HepG2 (cell line): ENCODE data around the gene ZNF616. TPM values are rescaled to one million over a fixed set of nuclear protein-coding genes. Genes with fewer than 3 reads are reported as not detected.

Experiments
- ATAC-seq: fragments of 200-7000 bp; cut with Tn5 transposase; 3 replicates; pipeline ENCODE4 v1.9.1; 2020; ENCODE audit warnings: mild to moderate bottlenecking, moderate library complexity
- BruUV-seq: library from RNA; stranded (reverse); fragments of 400-500 nt; replicated peaks from 2 replicates; lab custom pipeline; 2021; lab: Mats Ljungman, UMichigan
- CTCF ChIA-PET: fragments of 300-600 bp; formaldehyde crosslinking; extraction: SDS; loops from one replicate; lab custom pipeline; 2021; ENCODE audit warnings: low total read pairs, inconsistent platforms, low intra/inter-chr PET ratio; lab: Yijun Ruan, JAX
- POLR2A ChIA-PET: fragments of 350-600 bp; sonication (Branson Sonifier 250); formaldehyde crosslinking; loops from one replicate; lab custom pipeline; 2020; ENCODE audit warnings: antibody characterized with exemption, inconsistent platforms; lab: Yijun Ruan, JAX
- DNase-seq: peaks from one replicate; pipeline ENCODE4 v3.0.0-alpha.2; 2015; ENCODE audit warnings: low spot score
- FAIRE-seq: peaks from 3 replicates; lab custom pipeline; 2011; peaks lifted over from hg19 to GRCh38; lab: Jason Lieb, UNC
- H2AFZ ChIP-seq: one replicate; pipeline ENCODE4 v1.6.1; 2011; ENCODE audit warnings: low read length, inconsistent platforms
- H3K27ac ChIP-seq: fragments of 300-600 bp; 3 replicates; pipeline ENCODE4 v1.8.0; 2011; ENCODE audit warnings: mixed run types, mild to moderate bottlenecking, mixed read lengths, low read length, inconsistent platforms; ENCODE audit not compliant: insufficient read depth; ENCODE audit errors: extremely low read length
- H3K27me3 ChIP-seq, 2 experiments: fragments of 200-600 bp in 1 of 2; 2 replicates in 1 of 2; 3 replicates in 1 of 2; pipeline versions ENCODE4 v1.6.0 to v1.8.0; 2011; ENCODE audit warnings: low read length in 2 of 2, mild to moderate bottlenecking in 2 of 2, moderate library complexity in 2 of 2, inconsistent platforms in 1 of 2; ENCODE audit not compliant: insufficient read depth in 2 of 2, control insufficient read depth in 1 of 2
- H3K36me3 ChIP-seq, 2 experiments: fragments of 200-600 bp in 1 of 2; replicated peaks in 1 of 2; 2 replicates in 1 of 2; 3 replicates in 1 of 2; pipeline versions ENCODE4 v1.5.1 to v1.8.0; 2011; ENCODE audit warnings: low read length in 2 of 2, inconsistent platforms in 1 of 2; ENCODE audit not compliant: insufficient read depth in 2 of 2, control insufficient read depth in 1 of 2
- H3K4me1 ChIP-seq: 2 replicates; pipeline ENCODE4 v1.5.1; 2012; ENCODE audit warnings: low read length, inconsistent platforms; ENCODE audit not compliant: insufficient read depth
- H3K4me2 ChIP-seq: 2 replicates; pipeline ENCODE4 v1.6.0; 2011; ENCODE audit warnings: low read depth, low read length, inconsistent platforms
- H3K4me3 ChIP-seq, 3 experiments: fragments of 200-600 bp in 1 of 3; sonication (generic), shearing (Covaris generic) in 1 of 3; replicated peaks in 1 of 3; 2 replicates each; pipeline ENCODE4 v1.5.1; 2011 to 2016; ENCODE audit warnings: low read length in 3 of 3, inconsistent platforms in 2 of 3, low read depth in 2 of 3, mild to moderate bottlenecking in 2 of 3, control low read depth in 1 of 3, mixed read lengths in 1 of 3; ENCODE audit not compliant: insufficient read depth in 1 of 3
- H3K79me2 ChIP-seq: one replicate; pipeline ENCODE4 v1.6.1; 2011; ENCODE audit warnings: low read length, inconsistent platforms; ENCODE audit not compliant: insufficient read depth
- H3K9ac ChIP-seq: 2 replicates; pipeline ENCODE4 v1.6.0; 2011; ENCODE audit warnings: mild to moderate bottlenecking, low read depth, low read length, inconsistent platforms; ENCODE audit not compliant: insufficient read depth
- H3K9me3 ChIP-seq: 2 replicates; pipeline ENCODE4 v1.5.1; 2012; ENCODE audit warnings: mild to moderate bottlenecking, low read length
- H4K20me1 ChIP-seq: 2 replicates; pipeline ENCODE4 v1.6.0; 2011; ENCODE audit warnings: inconsistent platforms, mild to moderate bottlenecking, low read length, moderate library complexity; ENCODE audit not compliant: insufficient read depth
- CENPX ChIP-seq: sonication (generic); formaldehyde crosslinking; IDR thresholded peaks from 2 replicates; pipeline ENCODE4 v1.9.0; 2021; ENCODE audit warnings: mild to moderate bottlenecking, missing genetic modification reagents, moderate library complexity
- FOXK2 ChIP-seq: fragments of 450-650 bp; IDR thresholded peaks from 2 replicates; pipeline ENCODE4 v1.6.1; 2016
- MZF1 ChIP-seq: sonication (generic); formaldehyde crosslinking; IDR thresholded peaks from 2 replicates; pipeline ENCODE4 v1.8.1; 2023; ENCODE audit warnings: mild to moderate bottlenecking, missing genetic modification reagents, borderline replicate concordance
- ONECUT2 ChIP-seq: sonication (generic); formaldehyde crosslinking; IDR thresholded peaks from 2 replicates; pipeline ENCODE4 v1.4.0; 2020; ENCODE audit warnings: missing genetic modification reagents
- RBM39 ChIP-seq: fragments of 200-400 bp; formaldehyde crosslinking; IDR thresholded peaks from one replicate; pipeline ENCODE4 v1.6.1; 2018; ENCODE audit warnings: antibody characterized with exemption, mild to moderate bottlenecking, low read depth, low read length; ENCODE audit not compliant: poor library complexity, severe bottlenecking
- SAP130 ChIP-seq: IDR thresholded peaks from 2 replicates; pipeline ENCODE4 v1.6.1; 2016; ENCODE audit warnings: low read depth
- ZHX2 ChIP-seq, 2 experiments: sonication (generic) in 1 of 2; formaldehyde crosslinking in 1 of 2; IDR thresholded peaks; 2 replicates each; pipeline versions ENCODE4 v1.6.1 to v1.9.0; 2014 to 2022; ENCODE audit warnings: antibody characterized with exemption in 1 of 2, borderline replicate concordance in 1 of 2, inconsistent platforms in 1 of 2, low read depth in 1 of 2, missing genetic modification reagents in 1 of 2
- ZNF180 ChIP-seq: sonication (generic); formaldehyde crosslinking; IDR thresholded peaks from 2 replicates; pipeline ENCODE4 v1.4.0; 2020; ENCODE audit warnings: low read depth, missing genetic modification reagents, borderline replicate concordance
- ZNF577 ChIP-seq: sonication (generic); formaldehyde crosslinking; IDR thresholded peaks from 2 replicates; pipeline ENCODE4 v1.4.0; 2020; ENCODE audit warnings: mild to moderate bottlenecking, low read depth, missing genetic modification reagents, borderline replicate concordance
- WGBS: methylation state at CpG from one replicate; pipeline ENCODE4 v1.1.6; 2017; ENCODE audit warnings: low lambda C conversion rate; 5-methylcytosine and 5-hydroxymethylcytosine counted together
- in situ Hi-C: cut with HindIII; loops from 2 replicates; pipeline ENCODE4 v1.10.0; 2017; ENCODE audit warnings: low pct_unique_long_range_greater_than_20kb; ENCODE audit not compliant: extremely low pct_ligation_motif_present
- intact Hi-C: fragments of 100-400 bp; cut with micrococcal nuclease; formaldehyde crosslinking; loops from one replicate; pipeline ENCODE4 v1.10.0; 2022; ENCODE audit not compliant: unreplicated experiment
- polyA plus RNA-seq, 8 experiments: library from polyadenylated mRNA; depleted of rRNA in 3 of 8; stranded (reverse) in 7 of 8; unstranded in 1 of 8; fragments of >200 nt; fragmentation: Illumina TruSeq in 4 of 8; extraction: Trizol in 4 of 8; gene quantifications; 2 replicates each; pipeline versions ENCODE4 v1.2.1 to v1.2.3, GENCODE V29; 2011 to 2016; ENCODE audit warnings: low read depth in 4 of 8, missing spikeins in 1 of 8, mixed read lengths in 1 of 8; ENCODE audit not compliant: insufficient read depth in 1 of 8
- total RNA-seq, 5 experiments: library from RNA; depleted of rRNA; stranded (reverse); fragments of >200 nt; fragmentation: Illumina TruSeq; extraction: Trizol; gene quantifications; 2 replicates each; pipeline ENCODE4 v1.2.3, GENCODE V29; 2016; ENCODE audit warnings: low read depth in 1 of 5

Gene ZNF616
- total and polyA plus RNA-seq, 2 of the 13 experiments (the other 11 are each of a cell fraction or from before 2014, with no cell fraction given), result 2.2 to 10.4 TPM

GRCh38 chr19:52142001-52142595 lies 2.4 kb upstream of the ZNF616 start:
- in situ Hi-C loops, result no loop called here
- Histone ChIP-seq H3K27ac (no peak overlapping the region), H3K9ac (no peak overlapping the region), H3K79me2 (peaks cover 13% of the 10 kb centered on the region), H3K4me3 (no peak overlapping the region), H3K9me3 (peaks cover 38% of the 10 kb centered on the region), H3K27me3 (no peaks in the 10 kb centered on the region; a peak in 2 of 5 replicates), H2AFZ (no peak overlapping the region), H3K4me2 (no peak overlapping the region), H3K36me3 (no peaks in the 10 kb centered on the region), H3K4me1 (peaks cover 25% of the 10 kb centered on the region), H4K20me1 (no peaks in the 10 kb centered on the region)
- FAIRE-seq, result no peak
- TF ChIP-seq ZHX2 (IDR thresholded peaks at IDR 0.05; ENCODE audit: low read depth), result no peak
- no peak for TF ChIP-seq ZHX2 (CRISPR knock-in tag; IDR thresholded peaks at IDR 0.05; ENCODE audit: borderline replicate concordance)
- TF ChIP-seq ONECUT2 (CRISPR knock-in tag), result no peak
- TF ChIP-seq SAP130, result no peak
- TF ChIP-seq MZF1 (CRISPR knock-in tag), result no peak
- no peak for TF ChIP-seq ZNF577 (CRISPR knock-in tag)
- no peak for TF ChIP-seq ZNF180 (CRISPR knock-in tag)
- no peak for TF ChIP-seq RBM39
- TF ChIP-seq FOXK2, result no peak
- TF ChIP-seq CENPX (CRISPR knock-in tag), result no peak
- POLR2A ChIA-PET, result no interaction called here
- ATAC-seq, result no peak
- DNase-seq, result no peak
- CTCF ChIA-PET, result no interaction called here
- 12% methylated on average over 3 of the region's 3 CpGs for WGBS
- no TSS peak for BruUV-seq
- intact Hi-C loops, result no loop called here
